Body of pancreas (tissue), 4 donors: ENCODE data around the gene OR10A6.

Source experiments
- POLR2A ChIP-seq, 3 donors: fragments of 450-650 bp; IDR thresholded peaks; one replicate each; pipeline ENCODE4 v1.6.1; 2016; ENCODE audit warnings: antibody characterized with exemption in 3 of 3, mild to moderate bottlenecking in 2 of 3
- TF ChIP-seq, protein P1 (sequence below), 7 experiments: fragments of 450-650 bp in 4 of 7; fragments of 200-600 bp in 3 of 7; sonication (generic) in 3 of 7; IDR thresholded peaks; one replicate each; pipeline ENCODE4 v1.5.1; 2016 to 2019; ENCODE audit warnings: antibody characterized with exemption in 7 of 7

DNA sequence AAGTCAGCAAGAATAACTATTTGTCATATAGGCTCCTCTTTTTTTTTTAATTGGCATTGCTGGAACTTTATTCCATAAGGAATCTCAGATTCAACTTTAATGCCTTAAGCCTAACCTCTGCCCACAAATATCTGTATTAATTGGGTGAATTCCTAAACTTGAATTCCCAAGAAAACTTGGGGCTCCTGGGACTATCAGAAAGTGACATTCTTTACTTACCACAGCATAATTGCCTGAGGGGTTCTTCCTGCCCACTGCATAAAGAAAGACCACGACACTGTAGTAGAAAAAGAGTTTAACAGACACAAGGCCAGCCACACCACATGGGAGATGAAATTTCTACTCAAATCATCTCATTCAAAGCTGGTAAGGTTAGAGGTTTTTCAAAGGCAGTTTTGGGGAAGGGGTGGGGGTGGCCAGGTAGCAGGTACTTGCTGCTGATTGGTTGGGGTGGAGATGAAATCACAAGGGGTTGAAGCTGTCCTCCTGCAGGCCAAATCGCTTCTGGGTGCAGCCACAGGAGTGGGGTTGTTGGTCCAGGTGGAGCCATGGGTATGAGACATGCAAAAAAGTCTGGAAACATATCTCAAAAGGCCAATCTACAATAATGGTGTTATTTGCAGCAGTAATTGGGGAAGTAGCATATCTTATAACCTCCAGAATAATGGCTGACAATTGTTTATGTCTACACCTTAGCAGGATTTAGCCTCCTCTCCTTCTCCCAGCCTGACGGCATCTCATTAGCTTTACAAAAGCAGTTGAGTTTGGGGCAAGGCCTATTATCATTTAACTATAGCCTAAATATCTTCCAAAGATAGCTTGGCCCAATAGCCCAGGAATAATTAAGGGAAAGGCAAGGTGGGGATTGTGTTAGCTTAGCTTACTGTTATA lies 38.9 kb upstream of the OR10A6 start:
- TF ChIP-seq, protein P1, sequence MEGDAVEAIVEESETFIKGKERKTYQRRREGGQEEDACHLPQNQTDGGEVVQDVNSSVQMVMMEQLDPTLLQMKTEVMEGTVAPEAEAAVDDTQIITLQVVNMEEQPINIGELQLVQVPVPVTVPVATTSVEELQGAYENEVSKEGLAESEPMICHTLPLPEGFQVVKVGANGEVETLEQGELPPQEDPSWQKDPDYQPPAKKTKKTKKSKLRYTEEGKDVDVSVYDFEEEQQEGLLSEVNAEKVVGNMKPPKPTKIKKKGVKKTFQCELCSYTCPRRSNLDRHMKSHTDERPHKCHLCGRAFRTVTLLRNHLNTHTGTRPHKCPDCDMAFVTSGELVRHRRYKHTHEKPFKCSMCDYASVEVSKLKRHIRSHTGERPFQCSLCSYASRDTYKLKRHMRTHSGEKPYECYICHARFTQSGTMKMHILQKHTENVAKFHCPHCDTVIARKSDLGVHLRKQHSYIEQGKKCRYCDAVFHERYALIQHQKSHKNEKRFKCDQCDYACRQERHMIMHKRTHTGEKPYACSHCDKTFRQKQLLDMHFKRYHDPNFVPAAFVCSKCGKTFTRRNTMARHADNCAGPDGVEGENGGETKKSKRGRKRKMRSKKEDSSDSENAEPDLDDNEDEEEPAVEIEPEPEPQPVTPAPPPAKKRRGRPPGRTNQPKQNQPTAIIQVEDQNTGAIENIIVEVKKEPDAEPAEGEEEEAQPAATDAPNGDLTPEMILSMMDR (IDR thresholded peaks at IDR 0.05): no peak
- no peak for TF ChIP-seq POLR2A (IDR thresholded peaks at IDR 0.05)
